GM18511 (cell line): ENCODE measurements around the gene DLG1.

Source experiments
- ATAC-seq: cut with Tn5 transposase; IDR thresholded peaks from one replicate; pipeline ENCODE4 v1.9.1; 2021; ENCODE audit warnings: mild to moderate bottlenecking, moderate library complexity; ENCODE audit not compliant: unreplicated experiment

Gene DLG1

DNA sequence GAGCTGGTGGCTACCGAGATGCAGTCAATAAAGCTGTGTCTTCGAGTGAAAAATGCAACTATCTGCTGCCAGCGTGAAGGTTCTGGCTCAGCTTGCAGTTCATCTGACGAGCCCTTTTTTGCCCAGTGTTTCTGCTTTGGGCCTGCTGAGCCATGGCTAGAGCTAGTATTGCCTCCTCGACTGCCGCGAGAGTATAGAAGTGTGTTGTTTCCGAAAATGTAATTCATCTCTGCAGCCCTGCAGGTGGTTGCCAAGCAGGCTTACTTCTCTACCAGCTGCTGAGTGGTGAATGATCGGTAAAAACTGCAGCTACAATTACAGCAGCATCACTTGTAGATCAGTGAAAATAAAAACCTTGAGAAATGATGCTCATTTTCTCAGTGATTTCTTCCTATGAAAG lies 114.8 kb downstream of the DLG1 start:
- ATAC-seq: no peak

DNA sequence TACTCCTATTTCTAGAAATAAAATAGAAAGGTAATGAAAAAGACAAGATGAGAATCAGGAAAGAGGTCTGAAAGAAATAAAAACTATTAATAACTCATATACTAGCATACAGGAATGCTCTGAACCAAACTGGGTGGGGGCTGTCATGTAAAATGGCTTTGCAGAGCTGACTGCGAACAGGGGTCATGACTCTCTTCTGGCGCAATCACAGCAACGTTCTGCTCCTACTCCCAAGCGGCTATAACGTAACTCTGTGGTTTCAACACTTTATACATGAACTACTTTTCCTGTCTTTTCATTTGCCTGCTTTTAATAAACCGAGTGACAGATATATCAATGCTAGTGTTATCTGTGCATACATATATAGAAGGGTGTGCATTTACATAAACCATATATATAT lies 116.7 kb downstream of the DLG1 start:
- ATAC-seq: no peak

DNA sequence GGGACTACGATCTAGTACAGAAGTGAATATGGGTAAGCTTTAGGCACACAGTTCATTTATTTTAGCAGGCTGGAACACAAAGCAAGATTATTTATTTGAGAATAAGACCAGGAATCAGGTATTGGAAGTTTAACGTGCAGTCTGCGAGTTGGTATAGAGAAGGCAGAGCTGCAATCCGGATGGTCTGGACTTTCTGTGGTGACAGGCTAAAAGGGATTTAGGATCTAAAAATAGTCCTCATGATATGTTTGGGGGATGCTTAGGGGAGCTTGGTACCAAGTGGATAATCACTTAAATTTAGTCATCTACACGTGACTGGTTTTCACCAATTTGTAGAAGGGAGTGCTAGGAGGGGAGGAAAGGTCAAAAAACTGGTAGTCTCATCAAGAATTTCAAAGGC lies 119.4 kb downstream of the DLG1 start:
- no peak for ATAC-seq

DNA sequence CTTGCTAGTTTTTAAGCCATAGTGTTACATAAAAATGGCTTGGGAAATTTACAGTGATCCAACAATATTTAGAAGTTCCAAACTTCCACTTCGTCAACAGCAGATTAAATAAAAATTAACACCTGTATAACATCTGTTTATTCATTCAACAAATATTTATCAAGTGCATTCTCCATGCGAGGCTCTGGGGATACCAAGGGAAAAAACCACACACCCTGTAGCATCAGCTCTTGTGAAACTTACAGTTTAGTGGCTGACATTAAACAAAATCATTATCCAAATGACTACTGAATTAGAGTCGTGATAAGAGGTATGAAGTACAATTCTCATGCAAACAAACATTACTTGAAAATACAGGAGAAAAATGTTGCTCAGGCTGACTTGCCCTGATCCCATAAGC lies 122.9 kb downstream of the DLG1 start:
- no peak for ATAC-seq

DNA sequence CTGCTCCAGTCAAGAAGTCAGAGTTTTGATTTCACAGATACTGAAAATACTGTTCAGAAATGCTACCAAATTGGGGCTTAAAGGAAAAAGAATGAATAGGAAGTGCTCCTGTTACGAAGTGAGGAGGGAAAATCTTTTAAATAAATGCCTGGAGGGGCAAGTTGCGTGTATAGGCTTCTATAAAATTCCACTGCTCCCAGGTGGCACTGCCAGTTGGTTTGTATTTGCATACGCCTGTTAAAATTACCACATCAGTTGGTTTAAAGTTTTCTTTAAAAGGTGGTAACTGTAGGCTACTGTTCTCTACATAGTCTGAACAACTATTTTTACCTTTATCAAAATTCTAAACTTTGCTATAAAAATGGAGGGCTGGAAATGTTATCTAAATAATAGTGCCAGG lies 123.5 kb downstream of the DLG1 start:
- no peak for ATAC-seq

DNA sequence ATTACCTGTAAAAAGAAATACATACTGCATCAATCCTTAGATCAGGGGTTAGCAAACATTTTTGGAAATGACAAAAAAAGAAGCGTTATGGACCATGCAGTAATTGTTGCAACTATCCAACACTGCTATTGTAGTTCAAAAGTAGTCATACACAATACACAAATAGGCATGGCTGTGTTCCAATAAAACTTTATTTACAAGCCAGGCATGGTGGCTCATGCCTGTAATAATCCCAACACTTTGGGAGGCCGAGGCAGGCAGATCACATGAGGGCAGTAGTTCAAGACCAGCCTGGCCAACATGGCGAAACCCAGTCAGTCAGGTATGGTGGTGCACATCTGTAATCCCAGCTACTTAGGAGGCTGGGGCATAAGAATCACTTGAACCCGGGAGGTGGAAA lies 124.8 kb downstream of the DLG1 start:
- ATAC-seq: no peak

DNA sequence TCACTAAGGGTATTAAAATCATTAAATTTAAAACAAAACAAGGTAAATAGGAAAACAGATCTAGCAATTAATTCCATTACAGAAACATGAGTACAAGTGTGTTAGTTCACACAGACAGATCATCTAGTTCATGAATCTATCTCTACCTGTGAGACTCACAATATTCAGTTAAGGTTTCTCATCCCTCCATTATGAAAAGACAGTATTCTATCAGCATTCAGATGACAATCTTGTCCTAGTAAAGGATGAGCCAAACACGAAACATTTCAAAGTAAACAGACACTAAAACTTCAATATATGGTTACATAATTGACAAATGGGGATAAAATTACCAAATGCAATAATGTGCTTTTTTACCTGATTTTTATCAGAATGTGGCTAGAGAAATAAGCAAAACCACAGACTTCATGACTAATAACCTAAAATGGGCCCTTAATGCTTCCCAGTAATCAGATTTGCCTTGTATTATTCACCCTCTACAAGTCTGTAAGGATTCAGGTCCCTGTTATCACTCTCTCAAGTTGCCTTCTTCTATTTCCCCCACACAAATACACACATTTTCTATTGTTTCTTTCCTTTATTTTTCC lies 126.8 kb downstream of the DLG1 start:
- ATAC-seq: no peak

DNA sequence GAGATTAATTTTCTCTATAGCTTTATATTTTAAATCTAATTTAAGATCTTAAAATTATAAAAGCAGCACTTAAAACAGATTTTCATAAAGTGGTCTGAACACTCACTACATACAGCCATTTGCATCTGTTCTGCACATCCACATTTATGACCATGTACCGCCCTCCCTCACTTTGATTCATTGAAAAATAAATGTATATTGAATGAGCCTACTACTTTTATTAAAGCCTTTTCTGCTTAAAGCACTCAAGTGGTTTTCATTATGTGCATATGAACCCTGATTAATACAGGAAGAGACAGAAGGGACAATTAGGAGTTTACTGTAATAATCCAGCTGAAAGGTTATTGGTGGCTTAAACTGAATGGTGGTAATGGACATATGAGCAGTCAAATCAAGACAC lies 129.4 kb downstream of the DLG1 start:
- no peak for ATAC-seq

DNA sequence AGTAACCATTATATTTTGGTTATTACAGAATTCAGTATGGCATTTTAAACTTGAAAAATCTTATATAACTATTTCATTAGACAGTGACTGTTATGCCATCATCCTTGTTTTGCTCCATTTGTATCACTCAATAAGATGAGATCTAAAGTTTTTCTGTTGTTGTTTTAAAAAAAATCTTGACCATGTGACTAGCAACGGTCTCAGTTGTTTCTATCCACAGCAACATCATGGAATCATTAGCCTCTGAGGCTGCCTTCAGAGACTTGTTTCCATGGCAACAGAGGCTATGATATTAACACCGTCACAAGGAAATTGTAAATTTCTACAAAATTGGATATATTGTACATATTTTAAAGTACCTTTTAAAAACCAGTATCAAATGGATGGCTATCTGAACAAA lies 129.8 kb downstream of the DLG1 start:
- ATAC-seq: no peak

DNA sequence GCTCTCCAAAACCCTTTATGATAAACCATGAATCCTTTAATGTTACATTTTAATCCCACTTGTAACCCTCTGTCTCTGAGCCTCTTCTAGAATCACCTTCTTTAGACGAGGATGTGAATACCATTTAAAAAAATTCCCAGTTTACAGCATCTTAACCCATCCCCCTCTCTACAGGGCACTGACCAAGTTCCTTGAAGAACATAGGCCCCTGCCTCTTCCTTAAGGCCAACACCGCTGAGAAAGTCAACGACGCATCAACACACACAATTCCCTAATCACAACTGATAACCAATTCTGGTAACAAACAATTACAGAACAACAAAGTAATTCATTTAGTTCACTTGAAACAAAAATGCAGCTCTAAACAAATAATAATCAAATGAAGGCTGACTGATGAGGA lies 130.3 kb downstream of the DLG1 start:
- no peak for ATAC-seq

DNA sequence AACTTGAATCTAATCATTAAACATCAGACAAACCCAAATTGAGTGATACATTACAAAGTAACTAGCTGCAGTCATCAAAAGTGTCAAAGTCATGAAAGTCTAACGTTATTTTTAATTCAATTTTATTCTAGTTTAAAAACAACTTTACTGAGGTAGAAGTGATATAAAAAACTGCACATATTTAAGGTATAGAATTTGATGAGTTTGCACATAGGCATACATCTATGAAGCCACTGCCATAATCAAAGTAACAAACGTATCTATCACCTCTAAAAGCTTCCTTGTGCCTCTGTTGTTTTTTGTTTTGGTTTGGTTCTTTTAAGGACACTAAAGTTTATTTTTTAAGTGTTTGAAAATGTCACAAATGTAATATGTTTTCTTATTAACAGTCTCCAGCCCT lies 130.9 kb downstream of the DLG1 start:
- no peak for ATAC-seq

DNA sequence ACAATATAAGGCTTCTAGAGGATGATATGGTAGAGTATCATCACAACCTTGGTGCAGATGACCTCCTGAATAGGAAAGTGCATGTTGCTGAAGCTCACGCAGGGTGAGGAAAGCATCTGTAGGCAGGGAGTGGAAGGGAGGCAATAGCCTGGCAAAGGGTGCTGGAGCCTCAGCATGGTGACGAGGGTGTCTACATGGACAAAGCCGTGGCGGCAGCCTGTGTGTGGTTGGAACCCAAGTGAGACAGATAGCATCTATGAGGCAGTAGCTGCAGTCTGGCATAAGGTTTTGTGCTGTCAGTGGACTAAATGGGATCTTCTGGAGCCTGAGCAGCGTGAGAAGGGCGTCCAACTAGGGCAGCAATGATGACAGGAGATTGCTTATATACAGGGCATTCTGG lies 132.5 kb downstream of the DLG1 start:
- ATAC-seq: no peak

DNA sequence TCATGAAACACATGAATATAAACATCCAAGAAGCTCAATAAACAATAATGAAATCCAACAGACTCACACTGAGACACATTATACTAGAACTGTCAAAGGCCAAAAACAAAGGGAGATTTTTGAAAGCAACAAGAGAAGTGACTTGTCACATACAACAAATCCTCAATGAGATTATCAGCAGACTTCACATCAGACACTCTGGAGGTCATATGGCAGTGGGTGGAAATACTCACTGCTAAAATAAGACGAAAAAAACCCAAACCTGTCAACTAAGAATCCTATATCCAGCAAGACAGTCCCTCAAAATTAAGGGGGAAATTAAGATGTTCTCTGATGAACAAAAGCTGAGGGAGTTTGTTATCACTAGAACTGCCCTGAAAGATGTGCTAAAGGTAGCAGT lies 143.4 kb downstream of the DLG1 start:
- ATAC-seq: no peak

DNA sequence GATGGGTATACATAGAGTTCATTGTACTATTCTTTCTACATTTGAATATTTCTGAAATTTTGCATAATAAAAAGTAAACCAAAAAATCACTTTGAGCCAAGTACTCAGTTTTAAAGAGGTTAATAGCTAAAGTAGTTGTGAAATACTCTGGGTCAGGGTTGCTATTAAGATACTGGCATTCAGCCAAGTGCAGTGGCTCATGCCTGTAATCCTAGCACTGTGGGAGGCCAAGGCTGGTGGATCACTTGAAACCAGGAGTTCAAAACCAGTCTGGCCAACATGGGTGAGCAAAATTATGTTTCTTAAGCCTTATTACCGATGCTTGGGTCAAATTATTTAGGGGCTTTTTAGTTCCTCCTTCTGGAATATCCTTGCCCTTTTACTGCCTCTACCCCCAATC lies 146.8 kb downstream of the DLG1 start:
- no peak for ATAC-seq

DNA sequence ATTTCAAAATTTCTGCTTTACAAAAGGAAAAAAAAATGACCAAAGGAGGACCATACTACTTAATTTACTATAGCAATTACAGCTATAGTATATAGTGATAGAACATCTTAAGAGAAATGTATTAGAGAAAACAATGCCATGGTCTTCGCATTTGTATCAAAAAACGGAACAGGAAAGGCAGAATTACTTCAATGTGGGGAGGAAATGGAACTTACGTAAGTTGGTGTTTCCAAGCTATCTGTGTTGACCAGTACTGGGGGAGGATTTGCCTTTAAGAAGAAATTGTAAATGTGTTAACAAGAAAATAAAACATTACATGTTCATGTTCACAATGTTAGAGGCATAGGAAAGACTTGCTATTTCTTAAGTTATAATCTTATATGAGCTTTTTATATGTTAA lies 148.9 kb downstream of the DLG1 start:
- no peak for ATAC-seq

DNA sequence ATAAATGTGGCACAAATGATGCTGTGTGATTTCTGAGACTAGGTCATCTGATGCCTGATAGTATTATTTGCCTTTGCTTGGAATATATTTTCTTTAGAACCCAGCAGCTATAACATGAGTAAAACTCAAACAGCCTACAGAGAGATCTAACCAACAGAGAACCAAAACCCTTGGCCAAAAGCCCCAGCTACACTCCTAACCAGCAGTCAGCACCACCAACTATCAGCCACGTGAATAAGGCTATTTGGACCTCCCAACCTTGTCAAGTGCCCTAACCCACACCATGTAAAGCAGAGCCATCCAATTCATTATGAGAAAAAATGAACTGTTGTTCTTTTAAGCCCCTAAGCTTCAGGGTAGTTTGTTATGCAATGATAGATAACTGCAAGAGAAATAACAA lies 154.2 kb downstream of the DLG1 start:
- no peak for ATAC-seq

DNA sequence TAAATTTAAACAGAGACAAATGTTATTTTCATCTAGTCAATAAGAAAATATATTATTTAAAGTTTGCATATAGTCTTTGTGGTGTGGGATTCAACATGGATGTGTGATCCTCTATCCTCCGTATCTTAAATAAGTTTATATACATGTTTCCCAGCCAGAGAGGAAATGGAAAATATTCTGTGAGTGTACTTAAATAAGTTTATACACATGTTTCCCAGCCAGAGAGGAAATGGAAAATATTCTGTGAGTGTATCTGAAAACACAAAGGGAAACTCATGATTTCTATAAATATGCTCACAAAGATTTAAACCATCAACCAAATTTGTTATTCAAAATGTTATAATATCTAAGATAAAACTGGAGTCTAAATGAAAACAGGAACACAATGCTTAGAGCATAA lies 158.8 kb downstream of the DLG1 start:
- ATAC-seq: no peak

DNA sequence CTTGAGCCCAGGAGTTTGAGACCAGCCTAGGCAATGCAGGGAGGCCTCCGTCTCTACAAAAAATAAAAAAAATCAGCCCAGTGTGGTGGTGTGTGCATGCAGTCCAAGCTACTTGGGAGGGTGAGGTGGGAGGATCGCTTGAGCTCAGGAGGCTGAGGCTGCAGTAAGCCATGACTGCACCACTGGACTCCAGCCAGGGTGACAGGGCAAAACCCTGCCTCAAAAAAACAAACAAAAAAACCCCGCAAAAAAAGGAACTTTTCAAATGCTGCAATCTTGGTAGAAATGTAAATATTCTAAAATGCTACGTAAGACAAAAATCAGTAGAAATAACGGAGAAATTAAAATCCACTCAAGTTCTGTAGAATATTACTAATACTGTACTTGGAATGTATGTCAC lies 160.7 kb downstream of the DLG1 start:
- ATAC-seq: no peak

DNA sequence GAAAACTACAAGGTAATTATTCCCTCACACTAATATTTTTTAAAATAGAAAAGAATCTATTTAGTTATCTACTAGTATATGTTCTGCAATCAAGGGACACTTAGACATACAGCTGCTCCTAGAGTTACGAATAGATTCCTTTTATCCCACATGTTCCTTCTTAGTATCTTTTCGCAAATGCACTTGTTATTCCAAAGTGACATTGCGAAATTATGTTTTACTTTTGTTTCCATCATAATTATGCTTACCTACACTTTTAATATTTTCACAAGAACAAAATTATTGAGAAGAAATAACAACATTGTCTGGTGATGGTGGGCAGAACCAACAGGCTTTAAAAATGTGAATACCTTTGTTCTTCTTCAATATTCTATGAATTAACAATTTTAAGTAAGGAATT lies 161.7 kb downstream of the DLG1 start:
- ATAC-seq: no peak

DNA sequence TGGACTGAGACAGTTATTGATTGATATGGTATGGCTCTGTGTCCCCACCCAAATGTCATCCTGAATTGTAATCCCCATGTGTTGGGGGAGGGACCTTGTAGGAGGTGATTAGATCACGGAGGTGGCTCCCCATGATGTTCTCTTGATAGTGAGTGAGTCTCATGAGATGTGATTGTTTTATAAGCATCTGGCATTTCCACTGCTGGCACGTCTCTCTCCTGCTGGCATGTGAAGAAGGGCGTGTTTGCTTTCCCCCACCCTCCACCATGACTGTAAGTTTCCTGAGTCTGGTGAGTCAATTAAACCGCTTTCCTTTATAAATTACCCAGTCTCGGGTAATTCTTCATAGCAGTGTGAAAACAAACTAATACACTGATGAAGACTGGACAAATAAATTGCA lies 163.2 kb downstream of the DLG1 start:
- no peak for ATAC-seq

DNA sequence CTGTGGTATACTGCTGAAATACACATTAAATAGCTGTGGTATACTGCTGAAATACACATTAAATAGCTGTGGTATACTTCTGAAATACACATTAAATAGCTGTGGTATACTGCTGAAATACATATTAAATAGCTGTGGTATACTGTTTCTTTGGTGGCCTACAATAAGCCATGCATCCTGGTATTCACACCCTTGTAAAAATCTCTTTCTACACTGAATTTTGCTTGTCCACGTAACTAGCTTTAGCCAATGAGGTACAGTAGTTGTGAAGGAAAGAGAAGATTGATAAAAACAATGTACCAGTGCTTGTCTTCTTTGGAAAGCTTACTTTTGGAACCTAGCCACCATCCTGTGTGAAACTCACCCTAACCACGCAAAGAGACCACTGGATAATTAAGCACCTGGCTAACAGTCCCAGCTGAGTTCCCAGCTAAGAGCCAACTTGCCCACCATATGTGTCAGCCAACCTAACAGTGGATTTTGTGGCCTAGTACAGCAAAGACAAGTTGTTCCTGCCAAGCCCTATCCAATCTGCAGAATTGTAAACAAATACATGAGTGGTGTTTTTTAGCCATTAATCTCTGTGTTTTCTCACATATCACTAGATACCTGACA lies 165.4 kb downstream of the DLG1 start:
- ATAC-seq: no peak

DNA sequence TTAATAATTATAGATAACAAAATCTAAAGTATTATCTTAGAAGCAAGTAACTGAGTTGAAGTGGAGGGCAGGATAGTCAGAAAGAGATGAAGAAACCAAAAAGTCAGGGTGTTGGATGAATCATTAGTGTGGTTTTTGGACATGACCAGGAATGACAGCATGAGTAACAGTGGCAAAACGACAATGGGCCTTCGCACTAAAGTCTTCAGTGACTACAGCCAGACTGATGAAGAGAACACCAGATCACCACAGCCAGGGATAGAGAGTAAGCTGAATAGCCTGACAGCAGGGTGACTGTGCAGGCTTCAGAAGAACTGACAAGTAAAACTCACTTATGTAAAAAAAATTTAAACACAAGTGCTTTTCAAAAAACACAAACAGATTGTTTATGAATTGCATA lies 172.8 kb downstream of the DLG1 start:
- ATAC-seq: no peak

DNA sequence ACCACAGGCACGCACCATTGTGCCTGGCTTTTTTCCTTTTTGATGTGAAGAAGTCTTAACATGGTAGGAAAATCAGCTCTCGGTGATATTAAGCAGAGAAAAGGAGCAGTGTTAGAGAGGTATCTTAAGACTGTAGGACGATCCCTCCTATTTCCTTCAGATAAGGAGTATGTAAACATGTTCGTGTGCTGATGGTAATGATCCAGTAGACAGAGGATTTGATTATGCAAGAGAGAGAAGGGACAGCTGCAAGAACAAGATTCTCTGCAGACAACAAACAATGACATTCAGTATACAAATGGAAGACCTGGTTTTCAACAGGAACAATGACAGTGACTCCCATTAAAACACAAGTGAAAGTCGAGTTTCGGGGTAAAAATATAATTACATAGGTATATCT lies 173.7 kb downstream of the DLG1 start:
- ATAC-seq: no peak
